SK-N-SH treated with all-trans-retinoic acid at 6 μM for 48 hours (cell line): ENCODE data around the gene MYL2.

Experiments
- ATAC-seq: fragments of 200-7000 bp; cut with Tn5 transposase; 3 replicates; pipeline ENCODE4 v1.9.1; 2020; ENCODE audit warnings: mild to moderate bottlenecking, moderate library complexity
- ARNTL ChIP-seq: fragments of 450-650 bp; formaldehyde crosslinking; IDR thresholded peaks from 2 replicates; pipeline ENCODE4 v1.5.0; 2020; ENCODE audit warnings: low read depth, mild to moderate bottlenecking, moderate library complexity, borderline replicate concordance
- BACH2 ChIP-seq: fragments of 250-450 bp; sonication (Bioruptor Pico); IDR thresholded peaks from 2 replicates; pipeline ENCODE4 v1.9.0; 2021; ENCODE audit warnings: mild to moderate bottlenecking, borderline replicate concordance
- CREB5 ChIP-seq: fragments of 250-450 bp; sonication (Bioruptor Pico); IDR thresholded peaks from 2 replicates; pipeline ENCODE4 v1.5.1; 2020; ENCODE audit warnings: low read depth, mild to moderate bottlenecking, moderate library complexity
- CSDC2 ChIP-seq: fragments of 250-450 bp; sonication (Bioruptor Pico); IDR thresholded peaks from 2 replicates; pipeline ENCODE4 v1.5.0; 2020; ENCODE audit warnings: mild to moderate bottlenecking, moderate library complexity
- CSRNP3 ChIP-seq: fragments of 250-450 bp; sonication (Bioruptor Pico); IDR thresholded peaks from 2 replicates; pipeline ENCODE4 v1.5.1; 2021; ENCODE audit warnings: mild to moderate bottlenecking, moderate library complexity
- ESRRG ChIP-seq: fragments of 250-450 bp; sonication (Bioruptor Pico); IDR thresholded peaks from 2 replicates; pipeline ENCODE4 v1.6.1; 2021; ENCODE audit warnings: mild to moderate bottlenecking
- GLIS3 ChIP-seq: fragments of 250-450 bp; sonication (Bioruptor Pico); IDR thresholded peaks from 2 replicates; pipeline ENCODE4 v1.5.0; 2020; ENCODE audit warnings: mild to moderate bottlenecking, moderate library complexity
- PATZ1 ChIP-seq: fragments of 250-450 bp; sonication (Bioruptor Pico); IDR thresholded peaks from 2 replicates; pipeline ENCODE4 v1.8.0; 2020; ENCODE audit warnings: mild to moderate bottlenecking, moderate library complexity, borderline replicate concordance
- POU6F1 ChIP-seq: fragments of 250-450 bp; sonication (Bioruptor Pico); IDR thresholded peaks from 2 replicates; pipeline ENCODE4 v1.8.0; 2021; ENCODE audit warnings: low read depth, mild to moderate bottlenecking, moderate library complexity, borderline replicate concordance
- PPARA ChIP-seq: fragments of 250-450 bp; sonication (Bioruptor Pico); IDR thresholded peaks from 2 replicates; pipeline ENCODE4 v1.5.0; 2020; ENCODE audit warnings: mild to moderate bottlenecking, borderline replicate concordance
- RARB ChIP-seq: fragments of 250-450 bp; sonication (Bioruptor Pico); IDR thresholded peaks from 2 replicates; pipeline ENCODE4 v1.8.0; 2021; ENCODE audit warnings: mild to moderate bottlenecking, moderate library complexity
- SNAI2 ChIP-seq: fragments of 250-450 bp; sonication (Bioruptor Pico); IDR thresholded peaks from 2 replicates; pipeline ENCODE4 v1.5.0; 2020; ENCODE audit warnings: mild to moderate bottlenecking, moderate library complexity
- TCF4 ChIP-seq: fragments of 250-450 bp; sonication (Bioruptor Pico); IDR thresholded peaks from 2 replicates; pipeline ENCODE4 v1.8.0; 2021; ENCODE audit warnings: mild to moderate bottlenecking, moderate library complexity, borderline replicate concordance
- TSHZ2 ChIP-seq: fragments of 250-450 bp; sonication (Bioruptor Pico); IDR thresholded peaks from 2 replicates; pipeline ENCODE4 v1.5.0; 2020; ENCODE audit warnings: mild to moderate bottlenecking, moderate library complexity
- ZFP30 ChIP-seq: fragments of 450-650 bp; formaldehyde crosslinking; IDR thresholded peaks from 2 replicates; pipeline ENCODE4 v1.5.0; 2022; ENCODE audit warnings: mild to moderate bottlenecking, moderate library complexity
- ZNF565 ChIP-seq: fragments of 450-650 bp; formaldehyde crosslinking; conservative IDR thresholded peaks from 2 replicates; pipeline ENCODE4 v1.5.0; 2020; ENCODE audit warnings: low read depth, mild to moderate bottlenecking, moderate library complexity
- ZNF70 ChIP-seq: fragments of 450-650 bp; formaldehyde crosslinking; IDR thresholded peaks from 2 replicates; pipeline ENCODE4 v1.5.0; 2020; ENCODE audit warnings: mild to moderate bottlenecking, moderate library complexity
- ZNF8 ChIP-seq: fragments of 450-650 bp; formaldehyde crosslinking; IDR thresholded peaks from 2 replicates; pipeline ENCODE4 v1.5.0; 2020; ENCODE audit warnings: mild to moderate bottlenecking, moderate library complexity

The MYL2 gene

GRCh38 chr12:110893956-110894355 lies 26.4 kb downstream of the MYL2 start:
- no peak for TF ChIP-seq ZNF8
- TF ChIP-seq PPARA (CRISPR knock-in tag): no peak
- no peak for TF ChIP-seq CSDC2 (CRISPR knock-in tag)
- no peak for TF ChIP-seq CSRNP3 (CRISPR knock-in tag)
- TF ChIP-seq, all 23 proteins: peak for 0
- ATAC-seq: no peak

GRCh38 chr12:110889361-110889760 lies 31.0 kb downstream of the MYL2 start:
- no peak for ATAC-seq
- TF ChIP-seq ZNF565 (CRISPR knock-in tag): no peak
- TF ChIP-seq CSDC2 (CRISPR knock-in tag): no peak
- TF ChIP-seq ZFP30: no peak
- no peak for TF ChIP-seq CREB5 (CRISPR knock-in tag)
- TF ChIP-seq ZNF70 (CRISPR knock-in tag): no peak
- TF ChIP-seq ARNTL: no peak

GRCh38 chr12:110888256-110888991 lies 32.0 kb downstream of the MYL2 start:
- TF ChIP-seq SNAI2 (no peak), PATZ1 (CRISPR knock-in tag) (no peak), ARNTL (no peak), ZNF70 (CRISPR knock-in tag) (no peak)
- ATAC-seq: no peak

- no peak for ATAC-seq
- TF ChIP-seq GLIS3 (CRISPR knock-in tag): no peak
- no peak for TF ChIP-seq ZNF565 (CRISPR knock-in tag)
- no peak for TF ChIP-seq BACH2 (CRISPR knock-in tag)
- TF ChIP-seq ARNTL: no peak
- no peak for TF ChIP-seq TSHZ2
- no peak for TF ChIP-seq CSRNP3 (CRISPR knock-in tag)
Measured at GRCh38 chr12:110885152-110885840, 35.1 kb downstream of the MYL2 start.

- no peak for ATAC-seq
- no peak for TF ChIP-seq BACH2 (CRISPR knock-in tag)
- no peak for TF ChIP-seq ESRRG (CRISPR knock-in tag)
- no peak for TF ChIP-seq POU6F1 (CRISPR knock-in tag)
- no peak for TF ChIP-seq RARB (CRISPR knock-in tag)
- TF ChIP-seq ZNF70 (CRISPR knock-in tag): no peak
- no peak for TF ChIP-seq CREB5 (CRISPR knock-in tag)
- TF ChIP-seq TCF4: no peak
- TF ChIP-seq PATZ1 (CRISPR knock-in tag): no peak
- TF ChIP-seq ZNF565 (CRISPR knock-in tag): no peak
Measured at GRCh38 chr12:110883251-110883650, 37.1 kb downstream of the MYL2 start.
